ENCODE data around the gene EPOP. TPM values are rescaled to one million over a fixed set of nuclear protein-coding genes. Genes with fewer than 3 reads are reported as not detected.

EPOP gene
- total RNA-seq, result 13.0 and 13.8 TPM in 2 replicates
- long read RNA-seq, result 0 reads

GRCh38 chr17:38674749-38675615 is at the start of gene EPOP:
Gene EPOP, minus strand, starts transcription at chr17:38674957. Its CDS starts 462 bp downstream, at chr17:38674495.
- H3K9me3 Mint-ChIP-seq, result no peaks in the 10 kb centered on the region
- H3K27ac Mint-ChIP-seq (ENCODE audit: unreplicated experiment), result no peak within 1 kb of the TSS
- peak; percentile 76 for DNase-seq (ENCODE audit: low read depth, low spot score)
- peak within 1 kb of the TSS; percentile 60 for H3K4me3 Mint-ChIP-seq
- peaks cover 26% of the 10 kb centered on the region for H3K4me1 Mint-ChIP-seq
- TF ChIP-seq, protein P1, sequence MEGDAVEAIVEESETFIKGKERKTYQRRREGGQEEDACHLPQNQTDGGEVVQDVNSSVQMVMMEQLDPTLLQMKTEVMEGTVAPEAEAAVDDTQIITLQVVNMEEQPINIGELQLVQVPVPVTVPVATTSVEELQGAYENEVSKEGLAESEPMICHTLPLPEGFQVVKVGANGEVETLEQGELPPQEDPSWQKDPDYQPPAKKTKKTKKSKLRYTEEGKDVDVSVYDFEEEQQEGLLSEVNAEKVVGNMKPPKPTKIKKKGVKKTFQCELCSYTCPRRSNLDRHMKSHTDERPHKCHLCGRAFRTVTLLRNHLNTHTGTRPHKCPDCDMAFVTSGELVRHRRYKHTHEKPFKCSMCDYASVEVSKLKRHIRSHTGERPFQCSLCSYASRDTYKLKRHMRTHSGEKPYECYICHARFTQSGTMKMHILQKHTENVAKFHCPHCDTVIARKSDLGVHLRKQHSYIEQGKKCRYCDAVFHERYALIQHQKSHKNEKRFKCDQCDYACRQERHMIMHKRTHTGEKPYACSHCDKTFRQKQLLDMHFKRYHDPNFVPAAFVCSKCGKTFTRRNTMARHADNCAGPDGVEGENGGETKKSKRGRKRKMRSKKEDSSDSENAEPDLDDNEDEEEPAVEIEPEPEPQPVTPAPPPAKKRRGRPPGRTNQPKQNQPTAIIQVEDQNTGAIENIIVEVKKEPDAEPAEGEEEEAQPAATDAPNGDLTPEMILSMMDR (conservative IDR thresholded peaks at IDR 0.05), result no peak
- no peaks in the 10 kb centered on the region for H3K36me3 Mint-ChIP-seq (ENCODE audit: low read depth)
- H3K27me3 Mint-ChIP-seq (ENCODE audit: low read depth), result peaks cover 58% of the 10 kb centered on the region

DNA sequence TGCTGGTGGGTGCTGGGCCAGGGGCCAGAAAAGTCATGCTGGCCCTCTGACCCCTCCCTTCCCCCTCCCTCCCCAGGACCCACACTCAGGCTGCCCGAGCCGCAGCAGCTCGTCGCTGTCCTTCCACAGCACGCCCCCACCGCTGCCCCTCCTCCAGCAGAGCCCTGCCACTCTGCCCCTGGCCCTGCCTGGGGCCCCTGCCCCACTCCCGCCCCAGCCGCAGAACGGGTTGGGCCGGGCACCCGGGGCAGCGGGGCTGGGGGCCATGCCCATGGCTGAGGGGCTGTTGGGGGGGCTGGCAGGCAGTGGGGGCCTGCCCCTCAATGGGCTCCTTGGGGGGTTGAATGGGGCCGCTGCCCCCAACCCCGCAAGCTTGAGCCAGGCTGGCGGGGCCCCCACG is 47.0 kb upstream of the EPOP start:
- H3K27me3 Mint-ChIP-seq (ENCODE audit: low read depth), result peaks cover 10% of the 10 kb centered on the region
- DNase-seq (ENCODE audit: low read depth, low spot score), result no peak
- TF ChIP-seq, protein P1 (conservative IDR thresholded peaks at IDR 0.05), result no peak
- H3K27ac Mint-ChIP-seq (ENCODE audit: unreplicated experiment), result no peak overlapping the region
- peaks cover 3% of the 10 kb centered on the region for H3K36me3 Mint-ChIP-seq (ENCODE audit: low read depth)
- H3K9me3 Mint-ChIP-seq, result no peaks in the 10 kb centered on the region
- H3K4me3 Mint-ChIP-seq, result no peak overlapping the region
- peaks cover 25% of the 10 kb centered on the region for H3K4me1 Mint-ChIP-seq

DNA sequence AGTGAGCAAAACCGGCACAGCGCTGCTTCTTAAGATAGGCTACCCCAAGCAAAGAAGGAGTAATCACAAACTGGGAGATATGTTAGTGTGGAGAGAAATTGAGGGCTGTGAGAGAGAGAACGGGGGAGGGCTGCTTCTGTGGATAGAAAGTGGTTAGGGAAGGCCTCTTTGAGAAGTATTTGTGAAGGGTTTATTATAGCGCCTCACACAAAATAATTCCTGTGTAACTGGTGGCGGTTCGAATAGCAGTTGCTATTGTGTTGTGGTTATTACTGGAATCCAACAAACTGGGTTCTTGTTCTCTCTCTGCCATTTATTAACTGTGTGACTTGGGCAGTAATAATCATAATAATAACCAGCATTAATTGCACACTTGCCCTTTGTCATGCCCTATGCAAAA is 46.2 kb upstream of the EPOP start:
- peaks cover 5% of the 10 kb centered on the region for H3K36me3 Mint-ChIP-seq (ENCODE audit: low read depth)
- DNase-seq (ENCODE audit: low read depth, low spot score), result no peak
- TF ChIP-seq, protein P1 (conservative IDR thresholded peaks at IDR 0.05), result no peak
- peaks cover 25% of the 10 kb centered on the region for H3K4me1 Mint-ChIP-seq
- H3K27ac Mint-ChIP-seq (ENCODE audit: unreplicated experiment), result no peak overlapping the region
- peak overlapping the region; percentile 0 for H3K4me3 Mint-ChIP-seq
- no peaks in the 10 kb centered on the region for H3K9me3 Mint-ChIP-seq
- H3K27me3 Mint-ChIP-seq (ENCODE audit: low read depth), result peaks cover 10% of the 10 kb centered on the region

DNA sequence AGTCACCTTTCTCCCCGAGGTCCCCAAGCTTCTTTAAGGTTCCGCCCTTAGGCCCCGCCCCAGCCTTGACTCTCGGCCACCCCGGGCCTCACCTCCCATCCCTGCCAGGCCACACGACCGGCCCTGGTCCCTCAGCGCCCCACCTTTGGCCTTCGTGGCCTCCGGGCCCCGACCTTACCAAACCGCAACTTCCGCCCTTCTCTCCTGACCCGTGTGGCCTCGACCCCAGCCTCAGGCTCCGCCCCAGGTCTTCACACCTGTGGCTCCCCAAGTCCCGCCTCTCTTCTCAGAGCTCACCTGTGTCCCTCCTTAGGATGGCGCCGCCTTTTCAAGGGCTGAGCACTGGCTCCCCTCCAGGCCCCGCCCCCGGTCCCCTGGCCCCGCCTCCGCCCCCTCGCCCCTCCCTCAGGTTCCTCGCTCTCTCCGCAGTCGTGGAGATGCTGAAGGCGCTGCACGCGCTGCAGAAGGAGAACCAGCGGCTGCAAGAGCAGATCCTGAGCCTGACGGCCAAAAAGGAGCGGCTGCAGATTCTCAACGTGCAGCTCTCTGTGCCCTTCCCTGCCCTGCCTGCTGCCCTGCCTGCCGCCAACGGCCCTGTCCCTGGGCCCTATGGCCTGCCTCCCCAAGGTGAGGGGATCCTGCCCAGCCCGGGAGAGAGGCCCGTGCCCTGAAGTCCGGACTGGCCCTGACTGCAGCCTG is 45.3 kb upstream of the EPOP start:
- Mint-ChIP-seq H3K27ac (ENCODE audit: unreplicated experiment) (no peak overlapping the region), H3K4me1 (peaks cover 24% of the 10 kb centered on the region), H3K9me3 (no peaks in the 10 kb centered on the region), H3K27me3 (ENCODE audit: low read depth) (peaks cover 10% of the 10 kb centered on the region), H3K4me3 (no peak overlapping the region), H3K36me3 (ENCODE audit: low read depth) (peaks cover 7% of the 10 kb centered on the region)
- no peak for DNase-seq (ENCODE audit: low read depth, low spot score)
- TF ChIP-seq, protein P1 (conservative IDR thresholded peaks at IDR 0.05), result no peak

- Mint-ChIP-seq H3K27me3 (ENCODE audit: low read depth) (peaks cover 10% of the 10 kb centered on the region), H3K9me3 (no peaks in the 10 kb centered on the region), H3K27ac (ENCODE audit: unreplicated experiment) (no peak overlapping the region), H3K4me3 (peak overlapping the region; percentile 45), H3K36me3 (ENCODE audit: low read depth) (peaks cover 7% of the 10 kb centered on the region), H3K4me1 (peaks cover 21% of the 10 kb centered on the region)
- DNase-seq (ENCODE audit: low read depth, low spot score), result no peak
- TF ChIP-seq, protein P1 (conservative IDR thresholded peaks at IDR 0.05), result no peak
Measured at GRCh38 chr17:38719289-38719942, 44.7 kb upstream of the EPOP start.
